Measurements from ENCODE around the gene QPCT.
A peak's percentile ranks its signal among the peaks of the same experiment; 100 is the strongest.
"Not testable (repeated sequence)": the region's sequence is repeated elsewhere in the genome, so short reads cannot be mapped to it uniquely, and the experiment has no call there.

The QPCT gene

GRCh38 chr2:37361994-37362698 is 17.7 kb downstream of the QPCT start:
- DNase-seq = no peak

- DNase-seq = no peak
These were observed 19.9 kb downstream of the QPCT start for GRCh38 chr2:37364351-37364750.

DNA sequence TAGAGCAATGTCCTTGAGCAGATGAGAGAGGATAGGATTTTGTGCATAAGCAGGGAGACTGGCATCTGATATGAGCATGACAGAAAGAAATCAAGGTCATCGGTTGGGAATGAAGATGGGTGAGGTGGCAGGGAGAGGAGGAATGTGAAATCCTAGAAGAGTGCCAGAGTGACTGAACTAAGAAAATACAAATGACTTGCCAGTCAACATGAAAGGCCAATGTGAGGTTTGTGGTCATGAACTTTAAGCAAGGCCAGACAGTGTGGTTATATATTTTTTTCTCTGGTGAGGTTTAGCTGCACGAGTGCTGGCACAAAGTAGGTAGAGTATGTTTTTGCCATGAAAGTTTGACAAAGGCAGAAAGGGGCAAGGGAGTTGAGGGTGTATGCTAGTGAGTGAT is 21.2 kb downstream of the QPCT start:
- peak; percentile 21 for DNase-seq

DNA sequence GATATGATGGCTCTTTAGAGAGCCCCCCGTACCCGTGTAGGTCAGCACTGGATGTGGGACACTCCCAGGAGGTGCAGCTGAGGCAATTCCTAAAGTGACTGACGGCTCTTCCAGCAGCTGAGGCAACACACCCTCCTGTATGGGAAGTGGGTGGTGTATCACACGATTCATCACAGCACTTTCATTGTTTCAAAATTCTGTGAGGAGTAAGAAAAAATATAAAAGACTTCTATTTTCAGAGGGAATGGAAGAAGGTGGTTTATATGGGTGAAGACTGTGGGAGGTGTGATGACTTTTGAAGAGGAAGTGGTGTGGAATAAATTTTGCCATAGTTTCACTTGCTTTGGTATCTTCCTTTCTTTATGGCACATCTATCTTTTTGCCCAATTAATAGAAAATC is 22.3 kb downstream of the QPCT start:
- DNase-seq = peak; percentile 87

GRCh38 chr2:37367310-37367709 is 22.9 kb downstream of the QPCT start:
- DNase-seq = no peak

- DNase-seq = no peak
These were observed 23.6 kb downstream of the QPCT start for GRCh38 chr2:37367984-37368383.

DNA sequence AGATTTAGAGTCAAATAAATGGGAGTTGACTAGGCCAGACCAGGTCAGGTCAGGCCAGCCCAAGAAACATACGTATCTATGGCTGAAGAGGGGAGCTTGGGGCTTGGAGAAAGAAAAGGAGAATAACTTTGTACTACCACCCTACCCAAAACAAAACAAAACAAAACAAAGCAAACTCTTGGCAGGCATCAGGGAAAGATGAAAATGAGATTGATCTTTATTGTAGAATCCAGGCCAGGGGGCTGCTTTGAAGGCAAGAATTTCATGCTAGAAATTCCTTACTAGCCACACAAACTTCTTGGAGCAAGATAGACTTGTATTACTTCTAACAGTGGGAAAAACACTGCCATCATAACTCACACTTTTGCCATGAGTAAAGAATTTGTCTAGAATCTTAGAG is 26.2 kb downstream of the QPCT start:
- DNase-seq = no peak

- no peak for DNase-seq
These were observed 27.6 kb downstream of the QPCT start for GRCh38 chr2:37372000-37372399.

DNA sequence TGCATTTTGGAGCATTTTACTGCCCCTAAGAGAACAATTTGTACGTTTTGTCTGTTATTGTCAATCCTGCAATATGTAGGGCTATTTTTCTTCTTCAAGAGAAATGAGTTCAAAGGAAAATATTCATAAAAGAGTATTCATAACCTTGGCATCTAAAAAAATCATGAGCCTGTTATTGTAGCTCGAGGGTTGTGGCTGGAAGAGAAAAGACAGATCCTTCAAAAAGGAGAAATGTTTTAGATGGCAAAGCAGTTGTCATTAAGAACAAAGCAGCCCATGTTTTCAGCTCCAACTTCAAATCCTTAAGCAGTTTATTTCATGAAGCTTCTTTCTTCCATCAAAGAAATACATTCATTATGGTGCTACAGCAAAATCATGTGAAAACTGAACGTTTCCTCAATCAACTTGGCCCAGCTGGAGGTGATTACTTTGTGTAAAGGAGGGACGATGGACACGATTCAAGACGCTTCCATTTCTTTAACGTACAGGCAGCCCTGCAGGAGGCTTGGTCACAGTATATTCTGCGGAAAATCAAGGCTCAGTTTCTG is 31.4 kb downstream of the QPCT start:
- no peak for DNase-seq

- peak; percentile 50 for DNase-seq
These were observed 32.2 kb downstream of the QPCT start for GRCh38 chr2:37376421-37377186.

DNA sequence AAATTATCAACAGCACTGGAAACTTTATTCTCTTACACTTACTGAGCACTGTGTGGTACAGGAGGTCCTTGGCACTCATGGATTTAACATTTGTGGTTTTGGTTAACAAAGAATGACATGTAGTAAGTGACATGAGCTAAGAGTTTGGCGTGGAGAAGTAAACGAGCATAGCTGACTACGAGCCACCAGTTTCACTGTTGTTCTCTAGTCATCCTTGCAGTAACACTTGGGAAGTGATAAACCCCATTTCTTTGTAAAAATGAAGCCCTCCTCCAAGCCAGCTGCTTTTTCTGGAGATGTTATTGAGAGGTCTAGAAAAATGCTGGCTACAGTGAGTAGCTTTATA is 32.7 kb downstream of the QPCT start:
- DNase-seq = peak; percentile 71

GRCh38 chr2:37378411-37378810 is 34.0 kb downstream of the QPCT start:
- DNase-seq = no peak

DNA sequence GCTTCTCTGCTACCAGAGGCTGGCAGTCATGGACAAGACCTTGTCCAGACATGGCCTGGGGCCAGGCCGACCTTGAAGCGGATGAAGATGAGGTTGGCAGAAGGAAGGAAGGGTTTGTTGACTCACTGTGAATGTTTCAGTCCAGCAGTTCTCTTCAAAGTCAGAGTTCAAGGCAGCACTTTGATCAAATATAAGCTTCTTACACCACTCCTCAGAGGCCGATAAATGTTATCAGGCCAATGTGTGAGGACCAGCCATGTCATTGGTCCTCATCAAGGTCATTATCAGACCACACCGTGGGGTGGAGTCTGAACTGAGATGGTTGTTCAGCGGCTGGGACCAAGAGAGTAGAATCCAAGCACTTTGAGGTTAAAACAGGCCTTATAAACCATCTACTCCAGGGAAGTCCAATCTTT is 35.5 kb downstream of the QPCT start:
- DNase-seq = no peak

DNA sequence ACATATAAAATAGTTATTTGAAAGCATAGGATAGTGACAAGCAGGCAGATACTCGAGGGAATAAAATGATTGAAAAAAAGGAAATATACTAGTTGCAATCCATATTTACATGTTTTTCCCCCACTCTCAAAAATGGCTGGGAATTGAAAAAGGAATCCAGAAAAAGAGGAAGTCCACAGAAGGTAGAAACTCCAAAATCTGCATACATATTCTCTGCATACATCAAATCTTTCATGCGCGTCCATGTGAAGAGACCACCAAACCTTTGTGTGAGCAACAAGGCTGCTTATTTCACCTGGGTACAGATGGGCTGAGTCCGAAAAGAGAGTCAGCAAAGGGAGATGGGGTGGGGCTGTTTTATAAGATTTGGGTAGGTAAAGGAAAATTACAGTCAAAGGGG is 36.4 kb downstream of the QPCT start:
- not testable (repeated sequence) for DNase-seq

GRCh38 chr2:37384261-37384660 is 39.8 kb downstream of the QPCT start:
- not testable (repeated sequence) for DNase-seq

DNA sequence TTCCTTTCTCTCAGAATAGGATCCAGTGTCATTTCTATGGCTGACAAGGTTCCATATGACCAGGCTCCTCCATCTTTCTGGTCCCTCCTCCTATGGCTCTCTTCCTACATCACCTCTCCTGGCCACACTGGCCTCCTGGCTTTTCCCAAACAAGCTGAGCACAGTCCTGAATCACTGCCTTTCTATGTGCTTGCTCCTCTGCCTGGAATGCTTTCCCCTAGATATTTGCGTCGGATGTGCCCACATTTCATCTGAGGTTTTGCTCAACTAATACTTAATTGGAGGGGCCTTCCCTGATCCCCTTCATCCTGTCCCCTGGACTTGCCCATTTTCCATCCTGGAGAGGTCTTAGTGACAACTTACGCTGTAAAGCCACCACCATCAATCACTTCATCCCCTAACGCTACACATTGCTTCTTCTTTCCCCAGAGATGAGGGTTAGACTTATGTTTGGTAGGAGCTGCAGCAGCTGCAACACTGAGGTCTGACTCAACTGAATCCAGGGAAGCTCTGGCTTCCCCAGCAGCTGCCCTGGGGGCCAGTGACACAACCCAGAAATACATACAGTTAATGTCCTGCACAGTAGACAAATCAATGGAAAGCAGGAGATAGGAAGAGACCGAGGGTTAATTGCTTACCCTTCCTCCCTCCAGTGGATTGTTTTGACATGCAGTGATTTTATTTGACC is 42.9 kb downstream of the QPCT start:
- DNase-seq = no peak

DNA sequence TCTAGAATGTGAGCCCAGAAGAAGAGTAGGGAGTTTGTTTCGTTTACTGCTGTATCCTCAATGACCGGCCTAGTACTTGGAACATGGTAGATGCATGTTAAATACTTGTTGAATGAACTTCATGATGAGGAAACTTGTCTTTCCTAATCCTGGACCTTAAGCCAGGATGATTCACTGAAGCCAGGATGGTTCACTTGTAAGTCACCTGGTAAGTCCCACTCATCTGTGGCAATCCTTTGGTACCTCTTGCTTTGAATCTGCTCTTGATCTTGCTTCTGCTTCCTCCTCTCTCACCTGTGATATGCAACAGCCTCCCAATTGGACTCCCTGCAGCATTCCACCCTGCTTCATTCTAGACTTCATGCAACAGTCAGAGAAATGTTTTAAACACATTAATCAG is 43.6 kb downstream of the QPCT start:
- DNase-seq = no peak

- DNase-seq = no peak
These were observed 45.0 kb downstream of the QPCT start for GRCh38 chr2:37389395-37389794.

GRCh38 chr2:37389989-37390765 is 45.7 kb downstream of the QPCT start:
- DNase-seq = peak; percentile 91

GRCh38 chr2:37390777-37391176 is 46.3 kb downstream of the QPCT start:
- no peak for DNase-seq

- DNase-seq = no peak
These were observed 47.3 kb downstream of the QPCT start for GRCh38 chr2:37391711-37392110.

- no peak for DNase-seq
These were observed 48.0 kb downstream of the QPCT start for GRCh38 chr2:37392428-37392827.

DNA sequence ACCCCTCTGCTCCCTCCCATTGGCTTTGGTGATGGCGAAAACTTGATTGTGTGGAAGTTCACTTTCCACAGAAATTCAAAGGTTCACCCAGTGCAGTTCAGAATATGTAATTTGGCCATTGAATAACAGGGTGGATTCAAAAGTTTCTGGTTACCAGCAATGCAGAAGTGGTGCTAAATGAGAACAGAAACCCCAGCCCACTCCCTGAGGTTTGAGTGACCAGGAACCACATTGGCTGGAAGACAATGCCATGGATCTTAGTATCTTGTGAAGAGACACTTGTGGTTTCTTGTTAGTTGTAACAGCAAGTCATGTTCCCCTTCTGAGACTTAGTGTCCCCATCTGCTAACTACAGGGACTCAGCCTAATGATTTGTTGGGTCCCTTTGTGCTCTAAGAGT is 49.8 kb downstream of the QPCT start:
- peak; percentile 99 for DNase-seq

Measured in MV-4-11 (cell line).